Eye (tissue), 1 donor: ENCODE data around the gene TMEM87A.

ENCODE experiments used
- DNase-seq: peaks from one replicate; pipeline ENCODE4 v3.0.0-alpha.2; 2015

Gene TMEM87A

GRCh38 chr15:42201801-42202200 lies 71.4 kb downstream of the TMEM87A start:
- DNase-seq: no peak

- no peak for DNase-seq
These were observed 74.1 kb downstream of the TMEM87A start for GRCh38 chr15:42199126-42199525.

GRCh38 chr15:42198516-42198915 lies 74.7 kb downstream of the TMEM87A start:
- DNase-seq: no peak

GRCh38 chr15:42194513-42194912 lies 78.7 kb downstream of the TMEM87A start:
- DNase-seq: no peak

GRCh38 chr15:42193383-42193782 lies 79.8 kb downstream of the TMEM87A start:
- DNase-seq: no peak

- DNase-seq: no peak
These were observed 81.5 kb downstream of the TMEM87A start for GRCh38 chr15:42191610-42192346.

GRCh38 chr15:42190370-42190769 lies 82.9 kb downstream of the TMEM87A start:
- DNase-seq: no peak

GRCh38 chr15:42185801-42186200 lies 87.4 kb downstream of the TMEM87A start:
- no peak for DNase-seq

GRCh38 chr15:42184736-42185135 lies 88.5 kb downstream of the TMEM87A start:
- no peak for DNase-seq

- DNase-seq: no peak
These were observed 88.9 kb downstream of the TMEM87A start for GRCh38 chr15:42184296-42184695.

- DNase-seq: no peak
These were observed 90.3 kb downstream of the TMEM87A start for GRCh38 chr15:42182961-42183360.

GRCh38 chr15:42182328-42182886 lies 90.8 kb downstream of the TMEM87A start:
- DNase-seq: no peak

- no peak for DNase-seq
These were observed 95.2 kb downstream of the TMEM87A start for GRCh38 chr15:42178056-42178455.

GRCh38 chr15:42175671-42176070 lies 97.6 kb downstream of the TMEM87A start:
- DNase-seq: no peak

- no peak for DNase-seq
These were observed 100.8 kb downstream of the TMEM87A start for GRCh38 chr15:42172475-42172874.

- DNase-seq: no peak
These were observed 101.4 kb downstream of the TMEM87A start for GRCh38 chr15:42171795-42172194.

GRCh38 chr15:42171122-42171521 lies 102.1 kb downstream of the TMEM87A start:
- no peak for DNase-seq

- no peak for DNase-seq
These were observed 106.8 kb downstream of the TMEM87A start for GRCh38 chr15:42166225-42166940.

- DNase-seq: no peak
These were observed 108.1 kb downstream of the TMEM87A start for GRCh38 chr15:42165106-42165505.

GRCh38 chr15:42163947-42164550 lies 109.2 kb downstream of the TMEM87A start:
- DNase-seq: no peak

GRCh38 chr15:42163291-42163690 lies 109.9 kb downstream of the TMEM87A start:
- DNase-seq: no peak
